Skin epidermis (tissue), 12 donors: ENCODE data around the gene CALML6.
"Not testable (repeated sequence)": the region's sequence is repeated elsewhere in the genome, so short reads cannot be mapped to it uniquely, and the experiment has no call there.

Experiments
- H3K27ac ChIP-seq, 21 experiments: fragments of 200-600 bp; sonication (generic) in 11 of 21; one replicate each; pipeline ENCODE4 v1.5.0; 2020; ENCODE audit warnings: mild to moderate bottlenecking in 3 of 21, inconsistent platforms in 2 of 21, moderate library complexity in 2 of 21
- H3K4me3 ChIP-seq, 7 experiments: fragments of 200-600 bp; sonication (generic) in 2 of 7; one replicate each; pipeline ENCODE4 v1.5.0; 2020; ENCODE audit warnings: inconsistent platforms in 2 of 7, mild to moderate bottlenecking in 2 of 7, moderate library complexity in 1 of 7

Gene CALML6, protein sequence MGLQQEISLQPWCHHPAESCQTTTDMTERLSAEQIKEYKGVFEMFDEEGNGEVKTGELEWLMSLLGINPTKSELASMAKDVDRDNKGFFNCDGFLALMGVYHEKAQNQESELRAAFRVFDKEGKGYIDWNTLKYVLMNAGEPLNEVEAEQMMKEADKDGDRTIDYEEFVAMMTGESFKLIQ

GRCh38 chr1:1914971-1915692, at the start of gene CALML6:
TSS of gene CALML6 (plus strand) at chr1:1915260. CDS start at chr1:1915281, 21 bp downstream.
- Histone ChIP-seq H3K27ac (no peak within 1 kb of the TSS), H3K4me3 (no peak within 1 kb of the TSS)

DNA sequence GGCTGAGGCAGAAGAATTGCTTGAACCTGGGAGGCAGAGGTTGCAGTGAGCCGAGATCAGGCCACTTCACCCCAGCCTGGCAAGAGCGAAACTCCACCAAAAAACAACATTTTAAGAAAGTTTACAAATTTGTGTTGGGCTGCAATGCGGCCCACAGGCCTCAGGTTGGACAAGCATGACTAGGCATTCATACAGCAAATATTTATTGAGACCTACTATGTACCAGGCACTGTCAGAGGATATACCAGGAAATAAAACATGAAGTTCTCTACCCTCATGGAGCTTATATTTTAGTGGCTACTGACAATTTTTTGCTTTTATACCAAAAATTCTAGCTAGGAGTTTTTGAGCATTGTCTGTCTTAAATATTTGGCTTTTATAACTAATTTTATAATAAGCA, 47.9 kb upstream of the CALML6 start:
- no peak overlapping the region for H3K27ac ChIP-seq
- no peak overlapping the region for H3K4me3 ChIP-seq

DNA sequence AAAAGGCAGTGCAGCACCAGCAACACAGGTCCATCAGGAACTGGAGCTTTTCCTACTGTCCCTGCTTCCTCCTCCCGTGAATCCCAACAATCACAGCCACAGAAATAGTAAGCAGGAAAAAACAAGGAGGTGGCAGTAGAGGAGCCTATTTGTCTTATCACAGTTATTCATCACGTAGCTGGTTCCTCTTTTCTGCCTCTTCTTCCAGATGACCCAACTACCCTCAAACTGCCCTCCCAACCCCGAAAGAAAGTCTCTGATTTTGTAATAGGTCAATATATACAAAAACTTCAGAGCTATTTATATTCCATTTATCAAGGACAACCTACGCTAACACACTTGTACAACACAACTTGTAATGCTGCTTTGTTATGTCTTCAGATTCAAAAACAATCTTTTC, 45.6 kb upstream of the CALML6 start:
- Histone ChIP-seq H3K27ac (no peak overlapping the region), H3K4me3 (no peak overlapping the region)

GRCh38 chr1:1872329-1872994, 42.6 kb upstream of the CALML6 start:
- H3K27ac ChIP-seq, result no peak overlapping the region

DNA sequence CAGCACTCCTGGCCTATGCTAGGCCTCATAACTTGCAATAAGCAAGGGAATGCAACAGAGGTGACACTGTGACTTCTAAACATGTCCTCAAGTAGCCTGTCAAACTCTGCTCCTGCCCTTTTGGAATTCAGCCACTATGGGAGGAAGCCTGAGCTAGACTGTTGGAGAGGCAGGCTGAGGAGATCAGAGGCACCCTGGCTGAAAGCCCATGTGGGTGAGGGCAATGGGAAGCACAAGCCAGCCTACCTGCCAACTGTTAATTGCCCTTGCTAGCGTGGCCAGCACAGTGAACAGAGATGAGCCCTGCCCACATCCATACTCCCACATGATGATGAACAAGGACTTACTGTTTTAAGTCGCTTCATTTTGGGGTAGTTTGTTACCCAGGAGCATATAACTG, 41.9 kb upstream of the CALML6 start:
- H3K27ac ChIP-seq, result peak overlapping the region in 1 of 21 experiments; percentile 6
- no peak overlapping the region for H3K4me3 ChIP-seq

More at GRCh38 chr1:1872329-1872994, 42.6 kb upstream of the CALML6 start:
- no peak overlapping the region for H3K4me3 ChIP-seq

DNA sequence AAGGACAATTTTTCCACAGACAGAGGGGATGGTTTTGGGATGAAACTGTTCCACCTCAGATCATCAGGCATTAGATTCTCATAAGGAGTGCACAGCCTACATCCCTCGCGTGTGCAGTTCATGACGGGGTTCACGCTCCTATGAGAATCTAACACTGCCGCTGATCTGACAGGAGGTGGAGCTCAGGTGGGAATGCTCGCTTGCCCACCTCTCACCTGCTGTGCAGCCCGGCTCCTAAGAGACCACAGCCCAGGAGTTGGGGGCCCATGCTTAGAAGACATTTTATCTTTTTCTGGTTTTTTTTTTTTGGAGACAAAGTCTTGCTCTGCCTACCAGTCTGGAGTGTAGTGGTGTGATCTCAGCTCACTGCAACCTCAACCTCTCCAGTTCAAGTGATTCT, 40.2 kb upstream of the CALML6 start:
- Histone ChIP-seq H3K4me3 (no peak overlapping the region), H3K27ac (no peak overlapping the region)

- no peak overlapping the region for H3K27ac ChIP-seq
Observed at GRCh38 chr1:1875932-1876331, 39.1 kb upstream of the CALML6 start.

DNA sequence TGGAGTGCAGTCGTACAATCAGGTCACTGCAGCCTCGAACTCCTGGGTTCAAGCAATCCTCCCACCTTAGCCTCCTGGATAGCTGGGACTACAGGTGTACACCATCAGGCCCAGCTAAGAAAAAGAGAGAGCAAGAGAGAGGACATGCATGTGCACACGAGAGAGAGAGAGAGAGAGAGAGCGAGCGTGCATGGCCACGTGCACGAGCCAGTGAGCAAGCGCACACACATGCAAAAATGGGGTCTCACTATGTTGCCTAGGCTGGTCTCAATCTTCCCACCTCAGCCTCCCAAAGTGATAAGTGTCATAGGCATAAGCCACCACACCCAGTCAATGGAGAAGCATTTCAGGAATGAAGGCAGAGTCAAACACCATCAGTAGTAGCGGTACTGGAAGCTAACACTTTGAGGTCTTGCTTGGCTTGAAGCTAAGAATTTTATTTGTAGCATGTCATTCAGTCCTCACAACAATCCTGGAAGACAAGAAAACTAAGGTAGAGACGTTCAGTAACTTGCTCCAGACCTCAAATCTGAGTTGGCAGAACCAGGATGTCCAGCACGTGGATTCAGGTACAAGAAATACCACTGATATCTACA, 38.6 kb upstream of the CALML6 start:
- Histone ChIP-seq H3K4me3 (no peak overlapping the region), H3K27ac (no peak overlapping the region)

More at GRCh38 chr1:1875932-1876331, 39.1 kb upstream of the CALML6 start:
- H3K4me3 ChIP-seq, result no peak overlapping the region

- Histone ChIP-seq H3K27ac (no peak overlapping the region), H3K4me3 (no peak overlapping the region)
Observed at GRCh38 chr1:1877865-1878436, 37.1 kb upstream of the CALML6 start.

DNA sequence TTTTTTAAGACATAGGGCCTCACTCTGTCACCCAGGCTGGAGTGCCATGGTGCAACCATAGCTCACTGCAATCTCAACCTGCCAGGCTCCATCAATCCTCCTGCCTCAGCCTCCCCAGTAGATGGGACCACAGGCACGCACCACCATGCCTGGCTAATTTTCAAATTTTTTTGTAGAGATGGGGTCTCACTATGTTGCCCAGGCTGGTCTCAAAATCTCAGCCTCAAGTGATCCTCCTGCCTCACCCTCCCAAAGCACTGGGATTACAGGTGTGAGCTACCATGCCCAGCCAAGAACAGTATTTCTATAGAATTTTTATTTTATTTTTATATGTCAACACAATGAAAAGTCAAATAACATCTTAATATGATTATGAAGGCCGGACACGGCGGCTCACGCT, 35.1 kb upstream of the CALML6 start:
- Histone ChIP-seq H3K27ac (no peak overlapping the region), H3K4me3 (no peak overlapping the region)

- no peak overlapping the region for H3K4me3 ChIP-seq
- H3K27ac ChIP-seq, result no peak overlapping the region
Observed at GRCh38 chr1:1880617-1881312, 34.3 kb upstream of the CALML6 start.

GRCh38 chr1:1881727-1882126, 33.3 kb upstream of the CALML6 start:
- H3K4me3 ChIP-seq, result no peak overlapping the region
- H3K27ac ChIP-seq, result peak overlapping the region in 1 of 21 experiments; percentile 50

DNA sequence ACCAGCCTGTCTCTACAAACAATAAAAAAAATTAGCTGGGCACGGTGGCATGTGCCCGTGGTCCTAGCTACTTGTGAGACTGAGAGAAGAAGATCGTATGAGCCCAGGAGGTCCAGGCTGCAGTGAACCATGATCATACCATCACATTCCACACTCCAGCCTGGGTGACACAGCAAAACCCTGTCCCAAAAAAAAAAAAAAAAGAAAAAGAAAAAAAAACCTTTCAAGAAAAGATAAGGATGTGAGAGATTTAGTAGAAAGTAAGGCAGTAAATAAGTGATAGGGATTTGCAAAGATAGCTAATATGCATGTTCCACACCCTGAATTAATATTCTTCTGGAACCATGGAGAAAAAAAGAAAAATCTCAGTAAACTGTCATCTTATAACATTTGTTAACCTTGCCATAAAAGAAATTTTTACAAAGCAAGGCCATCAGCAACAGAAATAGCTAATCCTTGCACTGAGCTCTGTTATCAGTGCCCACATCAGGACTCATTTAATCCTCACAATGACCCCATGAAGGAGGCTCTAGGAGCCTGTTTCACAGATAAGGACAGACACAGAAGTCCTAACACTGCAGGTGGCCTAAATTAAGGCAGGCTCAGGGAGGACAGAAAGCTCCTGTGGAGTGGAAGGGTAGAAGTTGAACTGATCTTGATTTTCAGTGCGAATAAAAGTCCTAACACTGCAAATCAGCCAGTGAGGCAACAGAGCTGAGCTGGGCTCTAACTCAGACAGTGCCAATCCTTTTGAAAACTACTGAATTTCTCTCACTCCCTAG, 31.8 kb upstream of the CALML6 start:
- H3K4me3 ChIP-seq, result no peak overlapping the region
- no peak overlapping the region for H3K27ac ChIP-seq

GRCh38 chr1:1883890-1884289, 31.2 kb upstream of the CALML6 start:
- not testable (repeated sequence) for H3K27ac ChIP-seq, H3K4me3 ChIP-seq

- H3K4me3 ChIP-seq, result peak overlapping the region; percentile 57 to 92 (median 82)
- H3K27ac ChIP-seq, result peak overlapping the region in 18 of 21 experiments; percentile 84 to 98 (median 96)
Observed at GRCh38 chr1:1889090-1889750, 25.8 kb upstream of the CALML6 start.

- H3K27ac ChIP-seq, result peak overlapping the region; percentile 84 to 99 (median 97)
- H3K4me3 ChIP-seq, result peak overlapping the region; percentile 57 to 92 (median 82)
Observed at GRCh38 chr1:1889847-1890505, 25.1 kb upstream of the CALML6 start.

DNA sequence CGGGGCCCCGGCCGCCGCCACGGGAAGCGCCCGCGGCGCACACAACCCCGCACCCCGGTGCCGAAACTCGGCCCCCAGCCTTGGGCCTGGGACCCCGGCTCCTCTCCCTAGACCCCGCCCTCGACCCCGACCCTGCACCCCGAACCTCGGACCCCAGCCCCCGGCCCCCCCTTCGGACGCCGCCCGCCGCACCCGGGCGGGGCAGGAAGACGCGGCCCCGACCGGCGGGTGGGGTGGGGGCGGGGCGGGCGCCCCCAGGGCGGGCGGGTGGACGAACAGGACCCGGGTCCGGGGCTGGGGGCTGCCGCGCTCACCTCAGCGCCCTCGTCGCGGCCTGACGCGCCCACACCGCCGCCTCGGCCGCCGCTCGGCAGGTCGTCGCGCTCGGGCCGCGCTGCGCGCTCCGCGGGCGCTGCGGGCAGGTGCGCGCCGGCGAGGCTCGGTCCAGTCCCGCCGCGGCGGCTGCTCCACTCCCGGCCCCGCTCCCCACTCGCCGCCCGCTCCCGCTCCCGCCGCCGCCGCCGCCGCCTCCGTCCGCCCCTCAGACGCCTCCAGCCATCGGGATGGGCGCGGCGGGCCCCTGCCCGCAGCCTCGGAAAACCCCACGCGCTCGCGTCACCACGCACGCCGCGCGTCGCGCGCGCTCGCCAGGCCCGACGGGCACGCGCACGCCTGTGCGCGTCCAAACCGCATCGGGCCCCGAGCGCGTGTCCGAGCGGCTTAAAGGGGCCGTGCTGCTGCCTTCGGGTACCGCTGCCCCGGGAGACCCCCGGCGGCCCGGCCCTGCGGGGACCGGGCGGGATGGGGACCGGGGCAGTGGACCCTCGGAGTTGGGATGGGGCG, 24.3 kb upstream of the CALML6 start, which contains the start of gene GNB1:
TSS of gene GNB1 (minus strand) at position 582 of the 843 bp plus-strand sequence. CDS start 65,634 bp downstream, outside the sequence.
- Histone ChIP-seq H3K4me3 (peak within 1 kb of the TSS; percentile 57 to 92 (median 82)), H3K27ac (peak within 1 kb of the TSS; percentile 84 to 99 (median 97))
